GM21529 (cell line): ENCODE measurements around the gene ABHD17A.
A peak's percentile ranks its signal among the peaks of the same experiment; 100 is the strongest.

Experiments
- ATAC-seq: cut with Tn5 transposase; IDR thresholded peaks from one replicate; pipeline ENCODE4 v1.9.1; 2021; ENCODE audit not compliant: unreplicated experiment

The ABHD17A gene

DNA sequence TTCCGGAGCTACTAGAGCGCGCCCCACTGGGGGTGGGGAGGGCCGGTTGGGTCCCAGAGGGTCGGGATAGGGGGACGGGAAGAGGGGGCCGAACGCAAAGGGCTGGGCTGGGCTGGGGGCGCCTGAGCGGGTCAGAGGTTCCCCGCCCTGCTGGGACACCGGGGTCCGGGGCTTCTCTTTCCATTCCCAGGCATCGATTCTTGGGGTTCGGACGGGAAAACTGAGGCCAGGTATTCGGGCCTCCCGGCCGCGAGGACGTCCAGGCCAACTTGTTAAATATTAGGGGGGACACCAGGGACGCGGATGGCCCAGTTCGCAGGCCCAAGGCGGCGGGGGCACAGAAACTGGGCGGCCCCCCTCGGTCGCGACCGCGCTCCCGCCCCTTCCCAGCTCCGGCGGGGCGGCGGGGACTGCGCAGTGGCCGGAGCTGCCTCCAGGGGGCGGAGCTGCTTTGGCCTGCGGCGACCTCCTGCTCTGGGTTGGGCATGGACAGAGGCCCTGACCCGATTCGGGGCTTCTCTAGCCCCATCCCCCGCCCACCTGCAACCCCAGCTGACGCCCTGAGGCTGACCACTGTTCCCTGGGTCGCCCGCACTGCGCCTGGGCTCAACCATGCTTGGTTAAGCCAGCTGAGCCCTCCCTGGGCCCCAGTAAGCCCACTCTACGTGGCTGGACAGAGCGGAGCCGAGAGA, 20.7 kb downstream of the ABHD17A start:
- peak; percentile 34 for ATAC-seq

DNA sequence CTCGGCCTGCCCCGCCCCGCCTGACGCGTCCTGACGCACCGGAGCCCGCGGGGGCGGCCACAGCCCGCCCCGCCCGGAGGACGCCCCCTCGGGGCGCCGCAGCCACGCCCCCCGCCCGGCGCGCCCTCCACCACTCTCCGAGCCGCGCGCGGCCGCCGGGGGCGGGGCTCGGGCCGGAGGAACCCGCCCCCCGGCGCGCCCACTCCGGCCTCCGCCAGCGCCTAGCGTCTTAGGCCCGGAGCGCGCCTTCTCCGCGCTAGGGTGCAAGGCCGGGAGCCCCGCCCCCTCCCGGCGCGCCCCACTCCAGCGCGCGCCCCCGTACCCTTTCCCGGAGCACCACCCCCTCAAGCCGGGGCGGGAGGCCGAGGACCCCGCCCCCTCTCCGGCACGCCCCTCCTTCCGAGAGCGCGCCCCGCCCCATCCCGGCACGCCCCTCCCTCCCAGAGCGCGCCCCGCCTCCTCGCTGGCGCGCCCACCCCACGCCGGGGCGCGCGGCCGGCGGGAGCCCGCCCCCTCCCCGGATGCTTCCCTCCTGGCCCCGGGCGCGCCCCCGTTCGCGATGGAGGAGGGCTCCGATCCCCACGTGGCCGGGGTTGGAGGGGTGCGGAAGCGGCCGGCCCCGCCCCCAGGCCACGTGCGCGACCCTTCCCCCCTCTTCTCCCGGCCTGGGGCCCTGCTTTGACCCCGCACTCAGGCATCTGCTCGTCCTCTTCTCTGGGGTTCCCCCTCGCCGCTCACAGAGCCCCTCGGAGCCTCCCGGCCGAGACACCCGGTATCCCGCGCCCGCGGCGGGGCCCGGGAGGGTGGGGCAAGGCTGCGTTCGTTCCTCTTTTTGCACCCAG, 21.4 kb downstream of the ABHD17A start:
- ATAC-seq, result peak; percentile 51

GRCh38 chr19:1863328-1863637, 22.0 kb downstream of the ABHD17A start, which contains the start of gene KLF16:
Gene KLF16, minus strand, starts transcription at chr19:1863579. Its CDS starts 82 bp downstream, at chr19:1863497.
- ATAC-seq, result no peak

DNA sequence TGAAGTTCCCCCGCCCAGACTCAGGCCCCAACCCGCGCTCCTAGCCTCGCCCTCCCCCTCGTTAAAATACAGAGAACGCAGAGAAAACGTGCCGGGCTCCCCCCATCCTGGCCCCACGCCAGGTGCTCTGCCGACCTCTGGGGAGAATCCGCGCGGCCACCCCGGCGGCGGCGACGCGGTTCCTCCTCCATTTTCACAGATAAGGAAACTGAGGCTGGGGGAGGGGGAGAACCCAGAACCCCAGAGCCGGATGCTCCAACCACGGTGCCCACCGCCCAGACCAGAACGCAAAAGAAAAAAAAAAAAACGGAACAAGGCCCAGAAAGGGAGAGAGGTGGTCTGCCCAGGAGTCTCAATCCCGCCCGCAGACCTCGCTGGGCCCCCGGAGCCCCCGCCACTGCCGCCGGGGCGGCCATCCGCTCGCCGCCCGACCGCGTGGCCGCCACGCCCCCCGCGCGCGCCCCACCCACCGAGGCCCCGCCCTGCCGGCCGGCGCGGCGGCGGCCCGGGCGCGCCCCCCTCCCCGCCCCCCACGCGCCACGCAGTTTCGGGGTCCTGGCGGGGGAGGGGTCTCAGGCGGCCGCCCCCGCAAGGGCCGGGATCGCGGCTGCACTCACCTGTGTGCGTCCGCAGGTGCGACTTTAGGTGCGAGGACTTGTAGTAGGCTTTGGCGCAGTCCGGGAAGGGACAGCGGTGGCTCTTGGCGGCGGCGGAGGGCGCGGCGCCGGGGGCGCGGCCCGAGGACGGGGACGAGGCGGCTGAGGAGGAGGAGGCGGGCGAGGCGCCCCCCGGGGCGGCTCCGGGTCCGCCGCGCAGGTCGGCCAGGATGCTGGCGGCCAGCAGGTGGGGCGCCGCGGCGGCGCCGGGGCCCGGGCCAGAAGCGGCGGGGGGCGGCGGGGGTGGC, 22.6 kb downstream of the ABHD17A start:
- ATAC-seq, result no peak

DNA sequence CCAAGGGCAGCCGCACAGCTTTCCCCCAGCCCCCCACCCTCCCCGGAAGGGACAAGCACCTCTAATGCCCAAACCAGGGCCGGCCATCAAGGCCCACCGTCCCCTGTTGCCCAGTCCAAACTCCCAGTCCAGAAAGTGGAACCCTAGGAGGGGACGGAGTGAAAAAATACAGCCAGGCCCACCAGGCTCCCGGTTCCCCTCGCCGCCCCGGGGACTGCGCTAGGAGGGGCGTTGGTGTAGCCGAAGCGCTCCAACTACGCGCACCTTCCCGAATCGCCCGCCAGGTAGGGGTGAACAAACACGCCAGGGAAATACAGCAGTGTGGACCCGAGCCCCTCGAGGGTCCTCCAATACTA, 23.2 kb downstream of the ABHD17A start:
- ATAC-seq, result no peak

DNA sequence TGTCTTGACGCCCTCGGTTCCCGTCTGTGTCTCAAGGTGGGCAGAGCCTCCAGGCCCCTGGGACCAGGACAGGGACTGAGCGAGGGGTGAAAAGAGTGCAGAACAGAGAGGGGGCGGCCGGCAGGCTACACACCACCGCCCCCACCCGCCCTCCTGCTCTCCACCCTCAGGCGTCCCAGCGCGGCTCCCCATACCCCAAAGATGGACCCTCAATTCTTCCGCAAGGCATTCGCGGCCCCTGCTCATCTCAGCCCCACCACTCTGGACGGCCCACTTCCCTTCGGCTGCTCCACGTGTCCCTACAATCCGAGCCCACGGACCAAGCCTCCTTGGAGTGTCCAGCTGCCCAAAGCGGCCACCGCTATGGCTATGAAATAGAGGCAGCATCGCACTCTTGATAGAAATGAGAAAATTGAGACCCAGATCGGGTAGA, 23.7 kb downstream of the ABHD17A start:
- no peak for ATAC-seq

- no peak for ATAC-seq
These were observed 24.3 kb downstream of the ABHD17A start for GRCh38 chr19:1860821-1861598.

- no peak for ATAC-seq
These were observed 25.1 kb downstream of the ABHD17A start for GRCh38 chr19:1860042-1860775.

DNA sequence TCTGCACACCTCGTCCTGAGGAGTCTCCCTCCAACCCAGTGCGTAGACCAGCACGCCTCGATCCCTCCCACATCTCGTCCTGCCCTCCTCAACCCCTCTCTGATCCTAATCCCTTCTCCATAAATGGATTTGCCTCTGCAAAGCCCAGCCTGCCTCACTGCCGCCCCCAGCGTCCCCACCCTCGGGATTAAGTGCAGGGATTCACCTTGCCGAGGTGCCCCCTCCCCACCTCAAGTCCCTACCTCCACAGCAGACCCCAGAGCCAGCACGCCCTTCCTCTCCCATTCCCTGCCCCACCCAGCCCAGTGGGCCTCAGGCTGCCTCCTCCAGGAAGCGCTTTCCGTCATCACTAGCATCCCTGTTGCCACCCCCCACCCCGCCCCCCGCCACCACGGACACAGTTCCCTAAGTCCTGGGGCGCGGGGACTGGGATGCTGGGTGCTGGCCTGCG, 25.9 kb downstream of the ABHD17A start:
- ATAC-seq, result no peak

- ATAC-seq, result no peak
These were observed 26.7 kb downstream of the ABHD17A start for GRCh38 chr19:1858412-1859081.

DNA sequence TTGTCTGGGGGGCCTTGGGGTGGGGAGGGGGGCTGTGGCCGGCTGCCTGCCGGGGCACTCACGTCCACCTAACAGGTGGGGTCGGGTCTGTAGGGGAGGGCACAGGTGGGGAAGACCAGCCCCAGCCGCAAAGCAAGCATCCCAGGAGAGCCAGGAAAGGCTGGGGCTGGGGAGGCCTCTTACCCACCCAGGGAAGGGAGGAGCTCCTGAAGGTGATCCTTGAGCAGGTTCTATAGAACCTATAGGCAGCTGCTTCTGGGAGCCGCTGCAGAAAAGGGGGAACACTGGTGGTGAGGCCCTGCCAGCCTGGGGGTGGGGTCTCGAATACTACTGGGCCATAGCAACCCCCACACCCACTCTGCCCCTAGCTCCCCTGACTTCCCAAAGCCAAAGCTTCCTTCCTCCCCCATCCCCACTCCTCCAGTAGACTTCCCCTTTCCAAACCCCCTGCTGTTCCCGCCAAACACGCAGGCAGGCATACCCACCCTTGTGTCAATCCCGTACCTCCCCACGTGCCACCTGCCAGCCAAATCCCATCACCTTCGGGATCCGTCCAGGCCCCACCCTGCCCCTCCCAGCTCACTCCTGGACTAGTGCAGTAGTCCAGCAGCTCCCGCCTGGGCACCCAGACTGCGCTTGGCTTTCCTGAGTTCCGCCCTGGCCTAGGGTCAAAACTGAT, 27.5 kb downstream of the ABHD17A start:
- no peak for ATAC-seq

DNA sequence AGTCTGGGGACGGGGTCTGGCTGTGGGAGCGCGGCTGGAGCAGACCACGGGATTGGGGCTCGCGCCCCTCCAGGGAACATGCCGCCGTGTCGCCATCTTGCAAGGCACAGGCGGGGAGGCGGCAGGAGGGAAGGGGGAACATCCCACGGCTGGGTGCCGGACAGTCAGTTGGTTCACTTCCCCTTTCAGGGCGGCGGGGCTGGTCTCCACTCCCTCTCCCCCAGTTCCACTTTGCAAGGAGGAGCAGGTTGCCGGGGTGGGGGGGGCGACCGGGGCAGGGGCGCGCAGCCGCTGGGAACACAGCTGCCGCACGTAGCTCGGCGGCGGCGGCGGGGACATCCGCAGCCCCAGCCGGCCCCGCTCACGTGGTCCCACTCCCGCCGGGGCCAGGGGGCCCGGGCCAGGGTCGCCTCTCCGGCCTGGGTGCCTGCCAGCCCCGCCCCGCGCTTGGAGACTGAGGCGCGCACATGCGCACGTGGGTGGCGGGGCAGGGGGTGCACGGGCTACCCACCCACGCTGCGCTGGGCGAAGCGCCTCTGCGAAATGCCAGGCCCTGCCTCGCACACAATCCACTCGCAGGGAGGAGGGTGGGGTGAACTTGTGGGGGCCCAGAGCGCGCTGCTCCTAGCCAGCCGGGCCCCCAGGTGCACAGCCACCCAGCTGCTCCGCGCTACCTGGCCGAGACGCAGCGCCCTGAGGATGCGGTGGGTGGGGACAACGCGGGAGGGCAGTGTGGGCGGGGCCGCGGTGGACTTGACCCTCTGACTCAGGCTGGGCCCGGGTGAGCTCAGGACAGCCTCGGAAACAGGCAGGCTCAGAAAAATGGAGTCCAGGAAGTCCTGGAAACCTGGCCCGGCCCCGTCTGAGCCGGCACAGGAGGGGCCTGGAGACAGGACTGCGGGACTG, 28.3 kb downstream of the ABHD17A start:
- ATAC-seq, result peak; percentile 31

DNA sequence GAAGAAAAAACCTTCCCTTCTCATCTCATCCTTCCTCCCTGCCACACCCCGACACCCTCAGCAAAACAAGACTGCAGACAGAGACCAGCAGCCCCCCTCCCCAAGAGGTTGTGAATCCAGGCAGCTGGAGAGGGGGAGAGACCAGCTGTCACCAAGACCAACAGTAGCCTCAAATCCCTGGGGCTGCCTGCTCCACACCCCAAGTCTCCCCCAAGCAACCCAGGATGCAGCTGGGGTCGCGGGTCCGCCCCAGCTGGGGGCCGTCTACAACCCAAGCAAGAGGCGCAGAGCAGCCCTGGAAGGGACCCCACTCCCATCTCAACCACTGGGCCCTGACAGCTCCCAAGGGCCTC, 29.0 kb downstream of the ABHD17A start:
- no peak for ATAC-seq

DNA sequence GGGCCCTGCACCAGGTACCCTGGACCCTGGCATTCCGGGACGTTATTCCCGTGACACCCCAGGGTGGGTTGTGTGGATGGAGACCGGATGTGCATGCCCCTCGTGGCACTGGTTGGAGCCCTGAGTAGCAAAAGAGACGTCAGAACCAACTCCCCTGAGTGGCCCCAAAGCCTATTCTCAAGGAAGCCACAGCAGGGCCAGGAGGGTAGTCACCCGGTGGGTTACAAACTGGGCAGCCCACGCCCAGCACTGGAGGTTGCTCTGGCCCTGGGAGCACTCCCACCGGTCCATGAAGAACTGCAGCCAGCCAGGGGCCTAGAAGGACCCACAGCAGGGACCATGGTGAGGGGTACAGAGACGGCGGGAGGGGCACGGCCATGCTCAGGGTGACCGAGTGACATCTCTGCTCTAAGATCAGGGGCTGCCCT, 29.5 kb downstream of the ABHD17A start:
- no peak for ATAC-seq

DNA sequence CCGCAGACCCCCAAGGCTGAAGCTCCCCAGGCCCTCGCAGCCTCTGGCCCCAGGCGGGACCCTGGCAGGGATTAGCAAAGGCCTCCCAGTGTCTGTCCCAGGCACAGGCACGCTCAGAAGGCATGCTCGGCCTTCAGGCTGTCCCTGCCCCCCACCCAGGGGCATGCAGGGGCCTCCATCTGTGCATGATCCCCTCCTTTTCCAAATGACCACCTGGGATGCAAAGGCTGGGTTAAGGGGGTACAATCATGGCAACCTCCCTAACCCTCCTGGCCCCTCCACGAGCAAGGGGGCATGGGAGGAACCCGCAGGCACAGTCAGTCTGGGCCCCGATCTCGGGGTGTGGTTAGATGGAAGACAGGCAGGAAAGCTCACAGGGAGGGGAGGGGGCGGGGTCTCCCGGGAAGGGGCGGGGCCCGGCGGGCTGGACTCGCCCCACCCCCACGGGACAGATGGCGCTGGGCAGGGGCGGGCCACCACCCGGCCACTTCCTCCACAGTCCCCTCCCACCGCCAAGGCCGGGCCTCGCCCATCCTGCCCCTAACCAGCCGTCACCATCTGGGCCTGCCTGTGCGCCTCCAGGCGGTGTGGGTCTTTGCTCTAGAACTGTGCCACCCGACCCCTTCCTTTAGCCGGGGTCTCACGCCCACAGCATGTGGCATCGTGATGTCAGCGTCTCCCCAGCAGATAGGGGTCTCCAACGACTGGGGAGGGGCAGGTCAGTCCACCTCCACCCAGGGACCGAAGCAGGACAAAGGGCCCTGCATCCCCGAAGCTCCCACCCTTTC, 30.1 kb downstream of the ABHD17A start:
- peak; percentile 49 for ATAC-seq

DNA sequence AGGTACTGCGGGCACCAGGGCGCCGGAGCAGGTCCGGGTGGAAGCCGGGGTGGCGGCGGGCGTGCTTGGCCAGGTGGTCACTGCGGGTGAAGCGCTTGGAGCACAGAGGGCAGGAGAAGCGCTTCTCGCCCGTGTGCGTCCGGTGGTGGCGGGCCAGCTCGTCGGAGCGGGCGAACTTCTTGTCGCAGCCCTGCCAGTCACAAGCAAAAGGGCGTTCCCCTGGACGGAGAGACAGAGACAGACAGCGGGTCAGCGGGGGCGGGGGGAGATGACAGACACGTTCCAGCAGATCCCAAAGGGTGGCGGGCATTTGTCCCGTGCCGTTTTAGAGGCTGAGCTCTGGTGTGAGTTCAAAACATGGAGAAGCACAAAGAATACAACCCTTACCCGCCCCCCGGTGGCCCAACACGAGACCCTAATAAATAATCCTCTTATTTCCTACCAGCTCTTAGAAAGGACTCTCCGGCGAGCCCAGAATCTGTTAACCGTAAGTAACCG, 30.7 kb downstream of the ABHD17A start:
- ATAC-seq, result no peak

DNA sequence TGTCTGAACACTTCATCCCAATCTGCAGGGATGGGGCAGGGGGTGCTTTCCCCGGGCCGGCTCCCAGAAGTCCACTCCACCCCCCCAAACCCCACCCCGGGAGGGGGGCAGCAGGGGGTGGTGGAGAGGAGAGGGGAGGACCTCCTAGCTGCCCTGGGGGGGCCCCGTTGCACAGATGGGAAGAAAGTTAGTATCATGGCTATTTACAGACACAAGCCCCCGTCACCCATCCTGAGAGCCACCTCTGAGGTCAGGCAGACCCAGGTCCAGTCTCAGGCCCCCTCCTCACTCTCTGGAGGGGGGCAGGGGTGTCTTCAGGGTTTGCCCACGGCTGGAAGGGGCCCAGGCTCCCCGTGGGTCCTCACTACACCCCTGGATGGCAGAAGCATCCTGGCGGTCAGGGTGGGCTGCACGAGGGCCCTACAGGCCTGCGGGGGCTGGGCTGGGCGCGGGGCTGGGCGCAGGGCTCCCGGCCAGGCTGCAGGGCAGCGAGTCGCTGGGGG, 31.2 kb downstream of the ABHD17A start:
- no peak for ATAC-seq
